ENCODE data around the gene CD3G.
"Not testable (repeated sequence)": the region's sequence is repeated elsewhere in the genome, so short reads cannot be mapped to it uniquely, and the experiment has no call there.

Gene CD3G

GRCh38 chr11:118382954-118383353, 38.8 kb downstream of the CD3G start:
- no peak for DNase-seq

GRCh38 chr11:118383657-118384056, 39.5 kb downstream of the CD3G start:
- no peak for DNase-seq

- DNase-seq = no peak
Observed at GRCh38 chr11:118396097-118396501, 52.0 kb downstream of the CD3G start.

- no peak for DNase-seq
Observed at GRCh38 chr11:118397448-118397847, 53.3 kb downstream of the CD3G start.

- peak; percentile 61 for DNase-seq
Observed at GRCh38 chr11:118398791-118399559, 54.8 kb downstream of the CD3G start.

- DNase-seq = peak; percentile 94
Observed at GRCh38 chr11:118401151-118401879, 57.2 kb downstream of the CD3G start, which contains the start of gene ATP5MG. TSS of gene ATP5MG (plus strand) at chr11:118401606. CDS start at chr11:118401666, 60 bp downstream.

GRCh38 chr11:118401880-118402590, 57.9 kb downstream of the CD3G start:
- DNase-seq = no peak

- not testable (repeated sequence) for DNase-seq
Observed at GRCh38 chr11:118402594-118402993, 58.5 kb downstream of the CD3G start.
